Measurements from ENCODE around the gene SUFU. TPM values are rescaled to one million over a fixed set of nuclear protein-coding genes. Genes with fewer than 3 reads are reported as not detected.

SUFU gene
- total RNA-seq, 4 donors from 2014 or later, result 5.0 to 8.9 (median 6.8) TPM

- TF ChIP-seq POLR2A (IDR thresholded peaks at IDR 0.05), result no peak
- no peak for TF ChIP-seq CTCF (IDR thresholded peaks at IDR 0.05)
- H3K4me3 ChIP-seq, result no peak overlapping the region
- peak overlapping the region in 3 of 4 donors; percentile 8 to 70 (median 69) for H3K27ac ChIP-seq
- H3K9me3 ChIP-seq, result no peaks in the 10 kb centered on the region
- H3K27me3 ChIP-seq, result no peaks in the 10 kb centered on the region
- WGBS, 2 donors, result 82 to 88% methylated on average over 10 to 15 of the region's 42 CpGs
- no peak for DNase-seq
- intact Hi-C loops (cut with DNase I), result no loop called here
- H3K4me1 ChIP-seq, result peaks cover 29 to 87% (median 41%) of the 10 kb centered on the region in 3 donors
- peaks cover 14 to 70% (median 29%) of the 10 kb centered on the region in 3 donors for H3K36me3 ChIP-seq
These were observed 153.1 kb downstream of the SUFU start for GRCh38 chr10:102656791-102657371.

GRCh38 chr10:102657451-102657850 is 153.7 kb downstream of the SUFU start:
- H3K36me3 ChIP-seq, result peaks cover 14 to 64% (median 29%) of the 10 kb centered on the region in 3 donors
- WGBS, 2 donors, result 46 to 55% methylated on average over 11 of the region's 11 CpGs
- no peaks in the 10 kb centered on the region for H3K27me3 ChIP-seq
- TF ChIP-seq CTCF (IDR thresholded peaks at IDR 0.05) (no peak), POLR2A (IDR thresholded peaks at IDR 0.05) (no peak)
- intact Hi-C loops (cut with DNase I), result no loop called here
- no peak overlapping the region for H3K4me3 ChIP-seq
- H3K27ac ChIP-seq, result peak overlapping the region in 3 of 4 donors; percentile 8 to 70 (median 69)
- H3K9me3 ChIP-seq, result no peaks in the 10 kb centered on the region
- DNase-seq, result no peak
- H3K4me1 ChIP-seq, result peaks cover 29 to 86% (median 35%) of the 10 kb centered on the region in 3 donors

GRCh38 chr10:102657984-102658724 is 154.4 kb downstream of the SUFU start:
- Histone ChIP-seq H3K4me3 (no peak overlapping the region), H3K9me3 (no peaks in the 10 kb centered on the region), H3K27me3 (no peaks in the 10 kb centered on the region), H3K36me3 (peaks cover 14 to 57% (median 29%) of the 10 kb centered on the region in 3 donors), H3K27ac (peak overlapping the region; percentile 42 to 70 (median 68)), H3K4me1 (peaks cover 29 to 79% (median 30%) of the 10 kb centered on the region in 3 donors)
- intact Hi-C loops (cut with DNase I), result no loop called here
- no peak for DNase-seq
- TF ChIP-seq CTCF (IDR thresholded peaks at IDR 0.05) (no peak), POLR2A (IDR thresholded peaks at IDR 0.05) (no peak)
- 27 to 41% methylated on average over 8 to 11 of the region's 13 CpGs for WGBS, 2 donors

GRCh38 chr10:102658802-102659201 is 155.0 kb downstream of the SUFU start:
- Histone ChIP-seq H3K27me3 (no peaks in the 10 kb centered on the region), H3K36me3 (peaks cover 14 to 51% (median 29%) of the 10 kb centered on the region in 3 donors), H3K27ac (peak overlapping the region; percentile 42 to 70 (median 68)), H3K4me1 (peaks cover 29 to 72% (median 30%) of the 10 kb centered on the region in 3 donors), H3K9me3 (no peaks in the 10 kb centered on the region), H3K4me3 (no peak overlapping the region)
- intact Hi-C loops (cut with DNase I), result no loop called here
- no peak for TF ChIP-seq POLR2A (IDR thresholded peaks at IDR 0.05)
- no peak for TF ChIP-seq CTCF (IDR thresholded peaks at IDR 0.05)
- WGBS, 2 donors, result 39 to 62% methylated on average over 3 to 5 of the region's 5 CpGs
- no peak for DNase-seq

Measured in esophagus squamous epithelium (tissue), 5 donors.